H1 (cell line): ENCODE measurements around the gene LRRC61. TPM values are rescaled to one million over a fixed set of nuclear protein-coding genes. Genes with fewer than 3 reads are reported as not detected.

Experiments
- CTCF ChIA-PET: fragments of 300-600 bp; sonication (Branson Sonifier 250); formaldehyde crosslinking; loops from one replicate; lab custom pipeline; 2021; ENCODE audit not compliant: partially characterized antibody; lab: Charles Lee
- POLR2A ChIA-PET: fragments of 300-600 bp; sonication (Branson Sonifier 250); formaldehyde crosslinking; loops from one replicate; lab custom pipeline; 2021; ENCODE audit warnings: inconsistent platforms; ENCODE audit not compliant: partially characterized antibody; lab: Charles Lee
- DNase-seq, 2 experiments: peaks; one replicate each; pipeline versions ENCODE4 v3.0.0 to v3.0.0-alpha.2; 2010 to 2022; ENCODE audit warnings: low spot score in 2 of 2, low read depth in 1 of 2, mixed read lengths in 1 of 2
- FAIRE-seq: peaks from 2 replicates; lab custom pipeline; 2011; peaks lifted over from hg19 to GRCh38; lab: Jason Lieb, UNC
- H2AFZ ChIP-seq: 2 replicates; pipeline ENCODE4 v1.8.1; 2012; ENCODE audit warnings: low read length, inconsistent platforms
- H2AK5ac ChIP-seq: 2 replicates; pipeline ENCODE4 v1.6.1; 2013; ENCODE audit warnings: low read depth, low read length
- H2BK120ac ChIP-seq: replicated peaks from 2 replicates; pipeline ENCODE3; 2013; ENCODE audit warnings: low read depth, low read length, inconsistent platforms
- H2BK12ac ChIP-seq: 2 replicates; pipeline ENCODE4 v1.6.1; 2013; ENCODE audit warnings: low read depth, low read length
- H2BK15ac ChIP-seq: 2 replicates; pipeline ENCODE4 v1.6.1; 2013; ENCODE audit warnings: low read length
- H2BK20ac ChIP-seq: 2 replicates; pipeline ENCODE4 v1.6.1; 2013; ENCODE audit warnings: low read length
- H2BK5ac ChIP-seq: 2 replicates; pipeline ENCODE4 v1.6.1; 2013; ENCODE audit warnings: low read depth, low read length
- H3K14ac ChIP-seq: 2 replicates; pipeline ENCODE4 v1.6.1; 2013; ENCODE audit warnings: inconsistent platforms; ENCODE audit not compliant: insufficient read length
- H3K18ac ChIP-seq: 2 replicates; pipeline ENCODE4 v1.6.1; 2013; ENCODE audit warnings: low read length; ENCODE audit errors: extremely low read depth
- H3K23ac ChIP-seq: 2 replicates; pipeline ENCODE4 v1.6.1; 2013; ENCODE audit warnings: inconsistent platforms; ENCODE audit not compliant: insufficient read length
- H3K23me2 ChIP-seq: 2 replicates; pipeline ENCODE4 v1.6.1; 2013; ENCODE audit warnings: low read depth, low read length
- H3K27ac ChIP-seq: 2 replicates; pipeline ENCODE4 v1.6.1; 2011; ENCODE audit warnings: low read depth, low read length, inconsistent platforms
- H3K27me3 ChIP-seq, 4 experiments: replicated peaks in 1 of 4; 1 replicate in 1 of 4; 2 replicates in 3 of 4; pipeline versions ENCODE4 v1.6.1 to v1.8.1; 2011 to 2013; ENCODE audit warnings: low read length in 3 of 4, mild to moderate bottlenecking in 3 of 4, inconsistent platforms in 2 of 4, mixed read lengths in 2 of 4, moderate library complexity in 1 of 4; ENCODE audit not compliant: control insufficient read depth in 3 of 4, insufficient read depth in 3 of 4; ENCODE audit errors: extremely low read depth in 1 of 4
- H3K36me3 ChIP-seq, 4 experiments: 2 replicates each; pipeline versions ENCODE4 v1.6.1 to v1.8.1; 2011 to 2013; ENCODE audit warnings: mild to moderate bottlenecking in 4 of 4, low read length in 3 of 4, moderate library complexity in 2 of 4, control low read depth in 1 of 4, inconsistent platforms in 1 of 4; ENCODE audit not compliant: insufficient read depth in 4 of 4, control insufficient read depth in 2 of 4
- H3K4ac ChIP-seq: replicated peaks from 2 replicates; pipeline ENCODE3; 2013; ENCODE audit warnings: low read length, low read depth, mixed read lengths, inconsistent platforms; ENCODE audit not compliant: insufficient read length
- H3K4me1 ChIP-seq, 4 experiments: replicated peaks in 1 of 4; 1 replicate in 1 of 4; 2 replicates in 3 of 4; pipeline versions ENCODE4 v1.6.1 to v1.8.1; 2011 to 2013; ENCODE audit warnings: low read length in 3 of 4, inconsistent platforms in 2 of 4, mixed read lengths in 1 of 4; ENCODE audit not compliant: insufficient read depth in 4 of 4, control insufficient read depth in 3 of 4
- H3K4me2 ChIP-seq, 2 experiments: 2 replicates each; pipeline versions ENCODE4 v1.6.1 to v1.8.1; 2011 to 2013; ENCODE audit warnings: low read depth in 2 of 2, low read length in 2 of 2, control low read depth in 1 of 2, inconsistent platforms in 1 of 2, mild to moderate bottlenecking in 1 of 2; ENCODE audit not compliant: insufficient read depth in 1 of 2
- H3K4me3 ChIP-seq, 4 experiments: fragments of 200-600, 300-600 bp in 1 of 4; sonication (generic), shearing (Covaris generic), sonication (Bioruptor Twin) in 1 of 4; 2 replicates each; pipeline versions ENCODE4 v1.5.1 to v1.8.1; 2011 to 2016; ENCODE audit warnings: low read length in 4 of 4, low read depth in 3 of 4, control low read depth in 2 of 4, inconsistent platforms in 2 of 4, mild to moderate bottlenecking in 2 of 4, mixed read lengths in 1 of 4, moderate library complexity in 1 of 4; ENCODE audit not compliant: insufficient read depth in 2 of 4; ENCODE audit errors: extremely low read depth in 1 of 4
- H3K56ac ChIP-seq: replicated peaks from 2 replicates; pipeline ENCODE3; 2013; ENCODE audit warnings: low read depth, mild to moderate bottlenecking, mixed read lengths, low read length, inconsistent platforms; ENCODE audit not compliant: insufficient read length
- H3K79me1 ChIP-seq: 2 replicates; pipeline ENCODE4 v1.6.1; 2013; ENCODE audit warnings: low read depth, low read length, control low read depth
- H3K79me2 ChIP-seq, 2 experiments: 2 replicates each; pipeline versions ENCODE4 v1.6.1 to v1.8.1; 2012 to 2013; ENCODE audit warnings: low read length in 2 of 2, mild to moderate bottlenecking in 2 of 2, inconsistent platforms in 1 of 2; ENCODE audit not compliant: insufficient read depth in 2 of 2, control insufficient read depth in 1 of 2
- H3K9ac ChIP-seq, 4 experiments: replicated peaks in 1 of 4; 1 replicate in 1 of 4; 2 replicates in 3 of 4; pipeline versions ENCODE4 v1.6.1 to v1.8.1; 2011 to 2013; ENCODE audit warnings: low read depth in 3 of 4, low read length in 3 of 4, control low read depth in 2 of 4, mild to moderate bottlenecking in 2 of 4, moderate library complexity in 2 of 4, inconsistent platforms in 1 of 4; ENCODE audit errors: extremely low read depth in 1 of 4
- H3K9me3 ChIP-seq, 2 experiments: 2 replicates each; pipeline versions ENCODE4 v1.6.1 to v1.8.1; 2012 to 2013; ENCODE audit warnings: mild to moderate bottlenecking in 2 of 2, moderate library complexity in 2 of 2, control low read depth in 1 of 2, inconsistent platforms in 1 of 2, low read depth in 1 of 2, low read length in 1 of 2, mixed read lengths in 1 of 2; ENCODE audit not compliant: insufficient read depth in 2 of 2
- H4K20me1 ChIP-seq, 2 experiments: replicated peaks in 1 of 2; 2 replicates each; pipeline versions ENCODE3 to v1.8.1; 2011 to 2013; ENCODE audit warnings: inconsistent platforms in 2 of 2, low read length in 2 of 2, mild to moderate bottlenecking in 1 of 2; ENCODE audit not compliant: insufficient read depth in 2 of 2, control insufficient read depth in 1 of 2
- H4K5ac ChIP-seq: 2 replicates; pipeline ENCODE4 v1.6.1; 2013; ENCODE audit warnings: low read length, low read depth, mixed read lengths, inconsistent platforms; ENCODE audit not compliant: insufficient read length
- H4K8ac ChIP-seq: 2 replicates; pipeline ENCODE4 v1.8.0; 2013; ENCODE audit warnings: mild to moderate bottlenecking, moderate library complexity, low read length, inconsistent platforms; ENCODE audit not compliant: insufficient read depth; ENCODE audit errors: extremely low read depth
- H4K91ac ChIP-seq: replicated peaks from 2 replicates; pipeline ENCODE3; 2013; ENCODE audit warnings: low read length, mixed read lengths, inconsistent platforms; ENCODE audit not compliant: insufficient read length
- CHD2 ChIP-seq: IDR thresholded peaks from 2 replicates; pipeline ENCODE4 v1.6.1; 2012; ENCODE audit warnings: low read length, improper control_type of control experiment
- CTBP2 ChIP-seq: IDR thresholded peaks from 2 replicates; pipeline ENCODE4 v1.7.0; 2011; ENCODE audit warnings: borderline replicate concordance, mild to moderate bottlenecking, moderate library complexity, mixed read lengths, low read length; ENCODE audit not compliant: insufficient read depth, insufficient read length
- JUN ChIP-seq: IDR thresholded peaks from 2 replicates; pipeline ENCODE4 v1.6.1; 2011; ENCODE audit warnings: low read depth, mild to moderate bottlenecking, improper control_type of control experiment, low read length
- KDM1A ChIP-seq: fragments of 200-600, 300-600 bp; sonication (generic); IDR thresholded peaks from 2 replicates; pipeline ENCODE4 v1.7.1; 2016; ENCODE audit warnings: mild to moderate bottlenecking, low read length, borderline replicate concordance
- MAFK ChIP-seq: IDR thresholded peaks from 2 replicates; pipeline ENCODE4 v1.6.1; 2012; ENCODE audit warnings: low read depth, mild to moderate bottlenecking, improper control_type of control experiment, low read length
- NRF1 ChIP-seq: IDR thresholded peaks from 2 replicates; pipeline ENCODE4 v1.6.1; 2011; ENCODE audit warnings: mild to moderate bottlenecking, low read depth, low read length, improper control_type of control experiment
- SIN3A ChIP-seq, 2 experiments: IDR thresholded peaks in 1 of 2; conservative IDR thresholded peaks in 1 of 2; 2 replicates each; pipeline ENCODE4 v1.6.1; 2011 to 2012; ENCODE audit warnings: low read length in 2 of 2, improper control_type of control experiment in 1 of 2, low read depth in 1 of 2, mild to moderate bottlenecking in 1 of 2
- SIX5 ChIP-seq: IDR thresholded peaks from 2 replicates; pipeline ENCODE4 v1.6.1; 2011; ENCODE audit warnings: mild to moderate bottlenecking, low read depth, low read length
- ZNF274 ChIP-seq: IDR thresholded peaks from 2 replicates; pipeline ENCODE4 v1.7.0; 2012; ENCODE audit warnings: low read length, borderline replicate concordance; ENCODE audit errors: extremely low read depth
- polyA plus RNA-seq, 7 experiments: library from polyadenylated mRNA; depleted of rRNA in 3 of 7; stranded (reverse) in 5 of 7; unstranded in 2 of 7; fragments of >200 nt in 5 of 7; fragments of 200-250 nt in 2 of 7; gene quantifications; 1 replicate in 5 of 7; 2 replicates in 1 of 7; 4 replicates in 1 of 7; pipeline versions ENCODE4 v1.2.1 to v1.2.3, GENCODE V29; 2011 to 2013; ENCODE audit warnings: missing spikeins in 2 of 7, mixed read lengths in 2 of 7
- total RNA-seq: library from RNA; stranded (reverse); fragmentation: NEBNext Ultra II Directional; extraction: Animal tissue kit (Norgen Biotek cat#: 25700); gene quantifications from 2 replicates; pipeline ENCODE4 v1.2.1, GENCODE V29; 2021
- TF ChIP-seq, protein P1 (sequence below), 3 experiments: IDR thresholded peaks; 1 replicate in 2 of 3; 2 replicates in 1 of 3; pipeline versions ENCODE4 v1.5.1 to v1.6.1; 2011; ENCODE audit warnings: low read length in 3 of 3, mild to moderate bottlenecking in 3 of 3, inconsistent platforms in 2 of 3, low read depth in 1 of 3, moderate library complexity in 1 of 3; ENCODE audit not compliant: insufficient read depth in 1 of 3; ENCODE audit errors: control extremely low read depth in 1 of 3
- TF ChIP-seq, protein P2 (sequence below): IDR thresholded peaks from 2 replicates; pipeline ENCODE4 v1.6.1; 2012; ENCODE audit warnings: inconsistent platforms

Gene LRRC61
- total and polyA plus RNA-seq, 2 of the 8 experiments (the other 6 are each of a cell fraction or from before 2014, with no cell fraction given), result 0.73 to 44.8 TPM

GRCh38 chr7:150308575-150308974 lies 14.6 kb upstream of the LRRC61 start:
- Histone ChIP-seq H2BK20ac (no peak overlapping the region), H3K23ac (no peak overlapping the region), H2AK5ac (no peak overlapping the region), H4K91ac (no peak overlapping the region), H2BK15ac (no peak overlapping the region), H3K9me3 (0 out of 4 replicates have a peak, but pooled peaks cover 0 to 4% of the 10 kb centered on the region in 2 experiments), H4K8ac (no peak overlapping the region), H3K4me2 (no peak overlapping the region), H2BK5ac (no peak overlapping the region), H2BK120ac (no peak overlapping the region), H3K27me3 (peaks cover 0 to 6% (median 0%) of the 10 kb centered on the region in 4 experiments; a peak in 2 of 7 replicates), H2BK12ac (no peak overlapping the region), H3K79me2 (no peaks in the 10 kb centered on the region), H3K4me1 (peaks cover 0 to 14% (median 4%) of the 10 kb centered on the region in 4 experiments; a peak in 4 of 7 replicates), H3K18ac (no peak overlapping the region), H3K14ac (no peak overlapping the region), H4K5ac (no peak overlapping the region), H4K20me1 (no peaks in the 10 kb centered on the region), H3K27ac (no peak overlapping the region), H3K9ac (no peak overlapping the region), H3K36me3 (no peaks in the 10 kb centered on the region), H2AFZ (no peak overlapping the region), H3K23me2 (no peaks in the 10 kb centered on the region; the same call in 1 of the 2 replicates), H3K4me3 (no peak overlapping the region), H3K4ac (no peak overlapping the region), H3K79me1 (no peaks in the 10 kb centered on the region), H3K56ac (no peak overlapping the region)
- no peak for FAIRE-seq
- POLR2A ChIA-PET, result interaction anchor here (0.6 kb wide), 1 partner anchor 22 kb away, joined by 5 read pairs; no protein-coding TSS in a partner anchor
- no peak for DNase-seq
- CTCF ChIA-PET, result interaction anchor here (0.6 to 1.0 kb wide), 3 partner anchors 28 to 50 kb away, joined by 3 to 4 read pairs (median 3); no protein-coding TSS in a partner anchor
- TF ChIP-seq SIN3A (conservative IDR thresholded peaks at IDR 0.05 in 1 of 2, IDR thresholded peaks at IDR 0.05 in 1 of 2; ENCODE audit: low read depth in 1 of 2, low read length in 2 of 2), result no peak
- TF ChIP-seq, protein P1, sequence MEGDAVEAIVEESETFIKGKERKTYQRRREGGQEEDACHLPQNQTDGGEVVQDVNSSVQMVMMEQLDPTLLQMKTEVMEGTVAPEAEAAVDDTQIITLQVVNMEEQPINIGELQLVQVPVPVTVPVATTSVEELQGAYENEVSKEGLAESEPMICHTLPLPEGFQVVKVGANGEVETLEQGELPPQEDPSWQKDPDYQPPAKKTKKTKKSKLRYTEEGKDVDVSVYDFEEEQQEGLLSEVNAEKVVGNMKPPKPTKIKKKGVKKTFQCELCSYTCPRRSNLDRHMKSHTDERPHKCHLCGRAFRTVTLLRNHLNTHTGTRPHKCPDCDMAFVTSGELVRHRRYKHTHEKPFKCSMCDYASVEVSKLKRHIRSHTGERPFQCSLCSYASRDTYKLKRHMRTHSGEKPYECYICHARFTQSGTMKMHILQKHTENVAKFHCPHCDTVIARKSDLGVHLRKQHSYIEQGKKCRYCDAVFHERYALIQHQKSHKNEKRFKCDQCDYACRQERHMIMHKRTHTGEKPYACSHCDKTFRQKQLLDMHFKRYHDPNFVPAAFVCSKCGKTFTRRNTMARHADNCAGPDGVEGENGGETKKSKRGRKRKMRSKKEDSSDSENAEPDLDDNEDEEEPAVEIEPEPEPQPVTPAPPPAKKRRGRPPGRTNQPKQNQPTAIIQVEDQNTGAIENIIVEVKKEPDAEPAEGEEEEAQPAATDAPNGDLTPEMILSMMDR (IDR thresholded peaks at IDR 0.05; ENCODE audit: control extremely low read depth in 1 of 3, insufficient read depth in 1 of 3, low read depth in 1 of 3, low read length in 3 of 3), result no peak
- TF ChIP-seq CTBP2, result no peak
- no peak for TF ChIP-seq MAFK
- TF ChIP-seq CHD2, result no peak
- no peak for TF ChIP-seq SIX5
- no peak for TF ChIP-seq NRF1
- no peak for TF ChIP-seq JUN
- TF ChIP-seq, protein P2, sequence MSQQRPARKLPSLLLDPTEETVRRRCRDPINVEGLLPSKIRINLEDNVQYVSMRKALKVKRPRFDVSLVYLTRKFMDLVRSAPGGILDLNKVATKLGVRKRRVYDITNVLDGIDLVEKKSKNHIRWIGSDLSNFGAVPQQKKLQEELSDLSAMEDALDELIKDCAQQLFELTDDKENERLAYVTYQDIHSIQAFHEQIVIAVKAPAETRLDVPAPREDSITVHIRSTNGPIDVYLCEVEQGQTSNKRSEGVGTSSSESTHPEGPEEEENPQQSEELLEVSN, result no peak
- TF ChIP-seq KDM1A, result no peak
- TF ChIP-seq ZNF274, result no peak
